GM21367 (cell line): Measurements from ENCODE around the gene TXNDC12.

ENCODE experiments used
- ATAC-seq: cut with Tn5 transposase; IDR thresholded peaks from one replicate; pipeline ENCODE4 v1.9.1; 2021; ENCODE audit not compliant: unreplicated experiment

The TXNDC12 gene

GRCh38 chr1:52002038-52002917 lies 52.7 kb downstream of the TXNDC12 start:
- ATAC-seq, result peak; percentile 70

- no peak for ATAC-seq
Observed at GRCh38 chr1:51998701-51999100, 56.3 kb downstream of the TXNDC12 start.

DNA sequence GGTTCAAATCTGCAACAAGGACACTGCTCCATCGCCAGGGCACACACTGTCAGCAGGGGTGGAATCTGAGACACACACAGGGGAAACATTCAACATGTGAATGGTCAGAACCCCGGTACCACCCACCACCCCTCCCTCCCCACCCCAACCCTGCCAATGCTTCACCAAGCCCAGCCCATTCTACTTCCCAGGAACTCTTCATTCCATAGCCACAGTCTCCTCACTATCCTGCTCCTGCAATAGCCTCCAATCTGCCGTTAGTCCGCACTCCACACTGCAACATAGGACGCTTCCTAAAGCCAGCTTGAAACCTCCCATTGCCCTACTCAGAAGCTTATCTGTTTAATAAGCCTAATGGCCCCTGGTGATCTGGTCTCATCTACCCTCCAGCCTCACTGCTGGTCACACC lies 57.0 kb downstream of the TXNDC12 start:
- ATAC-seq, result no peak

GRCh38 chr1:51990478-51990965 lies 64.5 kb downstream of the TXNDC12 start, which contains the start of gene RAB3B:
Gene RAB3B, minus strand, starts transcription at chr1:51990700. Its CDS starts 13,583 bp downstream, at chr1:51977117.
- ATAC-seq, result no peak

DNA sequence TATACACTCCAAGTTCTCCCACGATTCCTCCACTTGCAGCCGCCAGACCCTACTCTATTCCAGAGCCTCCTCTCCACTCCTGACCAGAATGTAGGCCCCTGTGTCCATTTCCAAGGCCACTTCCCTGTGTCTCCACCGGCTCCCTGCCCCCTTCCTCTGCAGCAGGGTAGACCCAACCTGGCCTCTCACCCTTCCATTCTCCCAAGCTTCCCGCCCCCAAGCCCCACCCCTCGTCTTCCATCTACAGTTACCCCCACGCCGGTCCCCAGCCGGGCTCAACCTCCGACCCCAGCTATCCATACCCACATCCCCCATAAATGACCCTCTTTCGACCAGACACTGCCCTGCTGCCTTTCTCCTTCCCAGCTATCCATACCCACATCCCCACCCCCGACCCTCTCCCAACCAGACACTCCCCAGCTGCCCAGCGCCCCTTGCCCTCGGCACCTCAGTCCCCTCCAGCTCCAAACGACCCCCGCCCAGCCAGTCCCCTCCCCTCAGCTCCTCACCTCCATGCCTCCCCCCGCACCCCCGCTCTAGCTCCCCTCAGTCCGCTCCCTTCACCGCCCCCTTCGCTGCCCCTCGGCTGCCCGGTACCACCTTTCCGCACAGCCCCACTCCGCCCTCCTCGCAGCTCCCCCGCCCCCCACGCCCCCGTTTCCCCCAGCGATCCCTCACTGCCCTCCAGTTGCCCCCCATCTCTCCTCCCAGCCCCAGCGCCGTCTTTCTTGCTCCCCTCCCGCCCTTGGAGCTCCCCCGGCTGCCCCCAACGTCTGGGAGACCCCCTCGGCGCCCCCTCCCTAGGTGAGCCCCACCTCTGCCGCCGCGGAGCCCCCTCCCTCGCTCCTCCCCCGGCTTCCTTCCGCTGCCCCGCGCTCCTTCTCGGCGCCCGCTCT lies 65.2 kb downstream of the TXNDC12 start:
- no peak for ATAC-seq

- no peak for ATAC-seq
Observed at GRCh38 chr1:51988254-51988653, 66.7 kb downstream of the TXNDC12 start.

GRCh38 chr1:51986718-51987117 lies 68.3 kb downstream of the TXNDC12 start:
- ATAC-seq, result no peak

- no peak for ATAC-seq
Observed at GRCh38 chr1:51982161-51982560, 72.8 kb downstream of the TXNDC12 start.

- ATAC-seq, result no peak
Observed at GRCh38 chr1:51981555-51981954, 73.4 kb downstream of the TXNDC12 start.

GRCh38 chr1:51978099-51978498 lies 76.9 kb downstream of the TXNDC12 start:
- no peak for ATAC-seq

- ATAC-seq, result no peak
Observed at GRCh38 chr1:51976846-51977602, 78.0 kb downstream of the TXNDC12 start.

- ATAC-seq, result no peak
Observed at GRCh38 chr1:51973587-51974474, 81.2 kb downstream of the TXNDC12 start.
